Right cardiac atrium (tissue), 5 donors: Measurements from ENCODE around the gene RBM14. TPM values are rescaled to one million over a fixed set of nuclear protein-coding genes. Genes with fewer than 3 reads are reported as not detected.
A peak's percentile ranks its signal among the peaks of the same experiment; 100 is the strongest.

Experiments used
- ATAC-seq, 2 donors: fragments of 200-7000 bp; cut with Tn5 transposase; one replicate each; pipeline versions ENCODE4 v1.8.0 to v1.9.1; 2020; ENCODE audit warnings: moderate library complexity in 2 of 2, mild to moderate bottlenecking in 1 of 2
- DNase-seq, 3 donors: peaks; one replicate each; pipeline ENCODE4 v3.0.0-alpha.2; 2020
- H3K27ac ChIP-seq: one replicate; pipeline ENCODE4 v1.5.1; 2013; ENCODE audit warnings: mild to moderate bottlenecking, low read length, control low read depth, moderate library complexity
- H3K27me3 ChIP-seq: one replicate; pipeline ENCODE4 v1.6.1; 2013; ENCODE audit not compliant: control insufficient read depth, insufficient read depth
- H3K4me1 ChIP-seq: one replicate; pipeline ENCODE4 v1.6.1; 2013; ENCODE audit warnings: low read length; ENCODE audit not compliant: control insufficient read depth, insufficient read depth
- H3K4me3 ChIP-seq: one replicate; pipeline ENCODE4 v1.5.1; 2013; ENCODE audit warnings: low read length, control low read depth
- H3K9me3 ChIP-seq: one replicate; pipeline ENCODE4 v1.6.1; 2013; ENCODE audit warnings: low read length; ENCODE audit not compliant: control insufficient read depth
- WGBS: extraction: QIAGEN DNeasy Blood & Tissue Kit; methylation state at CpG from one replicate; pipeline ENCODE4 v1.1.7; 2013; 5-methylcytosine and 5-hydroxymethylcytosine counted together
- intact Hi-C, 4 donors: fragments of 100-400 bp; cut with DNase I; formaldehyde crosslinking; loops; one replicate each; pipeline versions ENCODE4 v1.11.0 to v1.14.0; 2022 to 2023
- polyA plus RNA-seq: library from polyadenylated mRNA; stranded (reverse); fragments of 200-250 nt; gene quantifications from one replicate; pipeline ENCODE4 v1.2.3, GENCODE V29; 2013
- total RNA-seq, 4 donors: library from RNA; stranded (reverse); fragmentation: NEBNext Ultra II Directional; extraction: Animal tissue kit (Norgen Biotek cat#: 25700); gene quantifications; one replicate each; pipeline ENCODE4 v1.2.1, GENCODE V29; 2021
- donor health status: healthy with polysubstance abuse.
- donor health status: DM: no; HTN: yes; CAD: no.
- donor health status: DM: no; HTN: no; CAD: no.
- donor health status: DM: no; HTN: yes; CAD: no; lungs with severe emphysema.
- donor health status: DM: yes; HTN: yes; CAD: no.

Gene RBM14
- total and polyA plus RNA-seq, 5 donors = 28.1 to 45.6 (median 31.7) TPM

GRCh38 chr11:66617155-66617834 is 865 bp downstream of the RBM14 start:
- DNase-seq (peak; percentile 83 to 93 (median 92)), ATAC-seq (peak; percentile 55 to 71)
- Histone ChIP-seq H3K9me3 (no peaks in the 10 kb centered on the region), H3K27me3 (no peaks in the 10 kb centered on the region), H3K4me3 (peak overlapping the region; percentile 42), H3K4me1 (peaks cover 2% of the 10 kb centered on the region), H3K27ac (peak overlapping the region; percentile 83)
- under 1% methylated on average over 38 of the region's 38 CpGs for WGBS
- intact Hi-C loops = no loop called here

DNA sequence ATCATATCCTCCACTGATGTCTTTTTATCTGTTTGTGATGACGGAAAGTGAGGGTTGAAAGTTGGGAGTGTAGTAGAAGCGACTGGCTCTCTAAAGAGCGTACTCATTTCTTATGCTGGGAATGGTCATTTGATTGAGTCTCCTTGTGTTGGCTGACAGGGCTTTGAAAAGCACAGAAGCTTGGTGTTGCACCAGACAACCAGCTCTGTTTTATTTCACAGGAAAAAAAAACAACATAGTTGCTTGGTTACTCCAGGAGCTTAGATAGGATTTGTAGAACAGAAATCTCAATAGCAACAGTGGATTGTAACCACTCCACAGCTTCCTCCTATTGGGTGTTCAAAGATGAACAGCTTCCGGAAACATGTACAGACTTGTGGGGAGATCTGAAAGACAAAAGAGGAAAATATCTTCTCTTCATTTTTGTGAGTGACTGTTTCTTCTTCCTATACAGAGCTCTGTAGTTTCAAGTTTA is 2.7 kb downstream of the RBM14 start:
- ATAC-seq (peak in 1 of 2 donors; percentile 4), DNase-seq (no peak)
- no peaks in the 10 kb centered on the region for H3K9me3 ChIP-seq
- H3K27me3 ChIP-seq = no peaks in the 10 kb centered on the region
- peak overlapping the region; percentile 53 for H3K27ac ChIP-seq
- intact Hi-C loops = no loop called here
- peak overlapping the region; percentile 42 for H3K4me3 ChIP-seq
- peaks cover 13% of the 10 kb centered on the region for H3K4me1 ChIP-seq
- 27% methylated on average over 4 of the region's 4 CpGs for WGBS

DNA sequence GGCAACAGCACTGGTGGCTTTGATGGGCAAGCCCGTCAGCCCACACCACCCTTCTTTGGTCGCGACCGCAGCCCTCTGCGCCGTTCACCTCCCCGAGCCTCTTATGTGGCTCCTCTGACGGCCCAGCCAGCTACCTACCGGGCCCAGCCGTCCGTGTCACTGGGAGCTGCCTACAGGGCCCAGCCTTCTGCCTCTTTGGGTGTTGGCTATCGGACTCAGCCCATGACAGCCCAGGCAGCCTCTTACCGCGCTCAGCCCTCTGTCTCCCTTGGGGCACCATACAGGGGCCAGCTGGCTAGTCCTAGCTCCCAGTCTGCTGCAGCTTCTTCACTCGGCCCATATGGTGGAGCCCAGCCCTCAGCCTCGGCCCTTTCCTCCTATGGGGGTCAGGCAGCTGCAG is 8.0 kb downstream of the RBM14 start:
- peak in 1 of 3 donors; percentile 48 for DNase-seq
- WGBS = 80% methylated on average over 16 of the region's 16 CpGs
- Histone ChIP-seq H3K9me3 (no peaks in the 10 kb centered on the region), H3K27ac (peak overlapping the region; percentile 74), H3K4me3 (no peak overlapping the region), H3K4me1 (peaks cover 21% of the 10 kb centered on the region), H3K27me3 (no peaks in the 10 kb centered on the region)
- intact Hi-C loops = loop anchor here in 1 of 4 donors (10.0 kb wide), 1 partner anchor 50 kb away; the partner anchor contains the start of gene RBM4B
- ATAC-seq = peak in 1 of 2 donors; percentile 6

- Histone ChIP-seq H3K4me3 (no peak overlapping the region), H3K27ac (no peak overlapping the region), H3K9me3 (no peaks in the 10 kb centered on the region), H3K27me3 (no peaks in the 10 kb centered on the region), H3K4me1 (peaks cover 21% of the 10 kb centered on the region)
- ATAC-seq (peak; percentile 6 to 8), DNase-seq (peak in 1 of 3 donors; percentile 49)
- 96% methylated on average over 26 of the region's 26 CpGs for WGBS
- intact Hi-C loops = loop anchor here in 1 of 4 donors (10.0 kb wide), 1 partner anchor 50 kb away; the partner anchor contains the start of gene RBM4B
Measured at GRCh38 chr11:66625041-66625751, 8.8 kb downstream of the RBM14 start.

GRCh38 chr11:66625752-66626149 is 9.3 kb downstream of the RBM14 start:
- DNase-seq (no peak), ATAC-seq (peak in 1 of 2 donors; percentile 3)
- WGBS = 90% methylated on average over 9 of the region's 9 CpGs
- Histone ChIP-seq H3K4me3 (no peak overlapping the region), H3K4me1 (peaks cover 21% of the 10 kb centered on the region), H3K9me3 (no peaks in the 10 kb centered on the region), H3K27me3 (no peaks in the 10 kb centered on the region), H3K27ac (no peak overlapping the region)
- intact Hi-C loops = loop anchor here in 1 of 4 donors (10.0 kb wide), 1 partner anchor 49 kb away; the partner anchor contains the start of gene RBM4B

- intact Hi-C loops = loop anchor here in 1 of 4 donors (10.0 kb wide), 1 partner anchor 48 kb away; the partner anchor contains the start of gene RBM4B
- no peak overlapping the region for H3K27ac ChIP-seq
- no peaks in the 10 kb centered on the region for H3K9me3 ChIP-seq
- no peak for ATAC-seq
- no peaks in the 10 kb centered on the region for H3K27me3 ChIP-seq
- WGBS = 96% methylated on average over 25 of the region's 25 CpGs
- peak in 1 of 3 donors; percentile 37 for DNase-seq
- peaks cover 19% of the 10 kb centered on the region for H3K4me1 ChIP-seq
- H3K4me3 ChIP-seq = no peak overlapping the region
Measured at GRCh38 chr11:66626382-66626781, 10.0 kb downstream of the RBM14 start.

- no peak overlapping the region for H3K4me3 ChIP-seq
- no peaks in the 10 kb centered on the region for H3K9me3 ChIP-seq
- intact Hi-C loops = loop anchor here in 1 of 4 donors (10.0 kb wide), 1 partner anchor 48 kb away; the partner anchor contains the start of gene RBM4B
- H3K27ac ChIP-seq = no peak overlapping the region
- WGBS = 83% methylated on average over 7 of the region's 7 CpGs
- H3K4me1 ChIP-seq = peaks cover 19% of the 10 kb centered on the region
- no peak for DNase-seq
- H3K27me3 ChIP-seq = no peaks in the 10 kb centered on the region
- ATAC-seq = no peak
Measured at GRCh38 chr11:66626926-66627325, 10.5 kb downstream of the RBM14 start.

DNA sequence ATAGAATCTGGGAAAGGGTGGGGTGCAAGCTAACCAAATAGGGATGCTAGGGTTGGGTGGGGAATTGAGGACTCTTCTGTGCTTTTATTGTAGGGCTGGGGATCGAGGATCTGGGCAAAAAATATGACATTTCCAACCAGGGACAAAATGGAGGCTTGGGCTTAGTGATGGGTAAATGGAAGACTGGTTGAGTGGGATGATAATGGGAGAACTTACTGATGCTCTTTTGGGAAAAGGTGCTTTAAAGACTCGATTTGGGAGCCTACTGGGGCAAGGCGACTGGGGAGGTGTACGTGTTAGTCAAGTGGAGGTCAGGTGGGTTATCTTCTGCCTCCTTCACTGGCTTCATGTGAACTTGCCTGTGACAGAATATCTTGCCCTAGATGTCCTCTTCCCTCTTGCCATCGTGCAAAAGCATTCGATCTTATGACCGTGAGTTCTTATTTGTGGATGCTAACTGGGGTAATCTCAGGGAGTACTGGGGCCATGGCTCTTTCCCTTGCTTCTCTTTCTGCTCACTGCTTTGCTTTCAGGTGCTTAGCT is 11.7 kb downstream of the RBM14 start:
- intact Hi-C loops = loop anchor here in 1 of 4 donors (10.0 kb wide), 1 partner anchor 47 kb away; the partner anchor contains the start of gene RBM4B
- H3K9me3 ChIP-seq = no peaks in the 10 kb centered on the region
- WGBS = 77% methylated on average over 7 of the region's 7 CpGs
- no peak for ATAC-seq
- no peak overlapping the region for H3K4me3 ChIP-seq
- H3K27me3 ChIP-seq = no peaks in the 10 kb centered on the region
- H3K4me1 ChIP-seq = peaks cover 17% of the 10 kb centered on the region
- no peak overlapping the region for H3K27ac ChIP-seq
- no peak for DNase-seq

- DNase-seq (no peak), ATAC-seq (no peak)
- Histone ChIP-seq H3K27ac (no peak overlapping the region), H3K27me3 (no peaks in the 10 kb centered on the region), H3K4me3 (no peak overlapping the region), H3K9me3 (no peaks in the 10 kb centered on the region), H3K4me1 (peaks cover 6% of the 10 kb centered on the region)
- WGBS = 79% methylated on average over 2 of the region's 2 CpGs
- intact Hi-C loops = loop anchor here in 1 of 4 donors (10.0 kb wide), 1 partner anchor 45 kb away; the partner anchor contains the start of gene RBM4B
Measured at GRCh38 chr11:66629356-66629755, 12.9 kb downstream of the RBM14 start.

- intact Hi-C loops = no loop called here
- ATAC-seq = no peak
- H3K27me3 ChIP-seq = no peaks in the 10 kb centered on the region
- H3K27ac ChIP-seq = no peak overlapping the region
- H3K4me3 ChIP-seq = no peak overlapping the region
- WGBS = 89% methylated on average over 6 of the region's 6 CpGs
- no peak for DNase-seq
- no peaks in the 10 kb centered on the region for H3K9me3 ChIP-seq
- H3K4me1 ChIP-seq = peaks cover 3% of the 10 kb centered on the region
Measured at GRCh38 chr11:66631883-66632282, 15.5 kb downstream of the RBM14 start.
